ENCODE results near the gene NUB1.

GRCh38 chr7:151351967-151352366, 10.4 kb downstream of the NUB1 start:
- TF ChIP-seq CTCF (IDR thresholded peaks at IDR 0.05; ENCODE audit: low read length), result no peak
- TF ChIP-seq EZH2 (IDR thresholded peaks at IDR 0.05; ENCODE audit: borderline replicate concordance, low read length), result no peak
